KMS-11 (cell line): ENCODE results near the gene CACHD1.

Source experiments
- H2AFZ ChIP-seq: fragments of 200-600 bp; sonication (generic); 2 replicates; pipeline ENCODE4 v1.6.1; 2016; ENCODE audit warnings: antibody characterized with exemption, mixed run types, low read depth
- H3K27ac ChIP-seq: fragments of 200-600 bp; sonication (generic); 2 replicates; pipeline ENCODE4 v1.6.1; 2016; ENCODE audit warnings: mild to moderate bottlenecking, mixed run types
- H3K27me3 ChIP-seq: fragments of 200-600 bp; sonication (generic); 2 replicates; pipeline ENCODE4 v1.6.1; 2017; ENCODE audit warnings: mild to moderate bottlenecking, low read depth, mixed run types, moderate library complexity; ENCODE audit not compliant: insufficient read depth
- H3K36me3 ChIP-seq: fragments of 200-600 bp; sonication (generic); 2 replicates; pipeline ENCODE4 v1.6.1; 2017; ENCODE audit warnings: mild to moderate bottlenecking, mixed run types; ENCODE audit not compliant: insufficient read depth
- H3K4me1 ChIP-seq: fragments of 200-600 bp; sonication (generic); 2 replicates; pipeline ENCODE4 v1.6.1; 2016; ENCODE audit warnings: mild to moderate bottlenecking, low read depth, mixed run types; ENCODE audit not compliant: poor library complexity, severe bottlenecking
- H3K4me2 ChIP-seq: fragments of 200-600 bp; sonication (generic); 2 replicates; pipeline ENCODE4 v1.7.0; 2016; ENCODE audit warnings: mild to moderate bottlenecking, mixed run types
- H3K4me3 ChIP-seq: fragments of 200-600 bp; sonication (generic); IDR thresholded peaks from 2 replicates; pipeline ENCODE4 v1.6.1; 2017; ENCODE audit warnings: low read depth, low read length, mixed read lengths; ENCODE audit not compliant: insufficient read depth
- H3K79me2 ChIP-seq: fragments of 200-600 bp; sonication (generic); 2 replicates; pipeline ENCODE4 v1.6.1; 2016; ENCODE audit warnings: low read depth, mixed run types; ENCODE audit not compliant: insufficient read depth
- H3K9ac ChIP-seq: fragments of 200-600 bp; sonication (generic); 2 replicates; pipeline ENCODE4 v1.6.1; 2016; ENCODE audit warnings: mild to moderate bottlenecking, mixed run types
- H4K20me1 ChIP-seq: fragments of 200-600 bp; sonication (generic); 2 replicates; pipeline ENCODE4 v1.6.1; 2016; ENCODE audit warnings: mild to moderate bottlenecking, mixed run types; ENCODE audit not compliant: insufficient read depth
- CTCF ChIP-seq: fragments of 200-600 bp; sonication (generic); conservative IDR thresholded peaks from 2 replicates; pipeline ENCODE4 v1.6.1; 2017; ENCODE audit warnings: low read depth, mild to moderate bottlenecking, antibody characterized with exemption, low read length, moderate library complexity, mixed read lengths

The CACHD1 gene

GRCh38 chr1:64692911-64693310 is 223.0 kb downstream of the CACHD1 start:
- Histone ChIP-seq H3K79me2 (no peaks in the 10 kb centered on the region), H3K4me3 (no peak overlapping the region), H3K4me2 (no peak overlapping the region), H3K9ac (no peak overlapping the region), H3K27me3 (no peaks in the 10 kb centered on the region), H4K20me1 (no peaks in the 10 kb centered on the region), H3K36me3 (no peaks in the 10 kb centered on the region), H2AFZ (no peak overlapping the region), H3K4me1 (no peaks in the 10 kb centered on the region), H3K27ac (no peak overlapping the region)
- no peak for TF ChIP-seq CTCF

DNA sequence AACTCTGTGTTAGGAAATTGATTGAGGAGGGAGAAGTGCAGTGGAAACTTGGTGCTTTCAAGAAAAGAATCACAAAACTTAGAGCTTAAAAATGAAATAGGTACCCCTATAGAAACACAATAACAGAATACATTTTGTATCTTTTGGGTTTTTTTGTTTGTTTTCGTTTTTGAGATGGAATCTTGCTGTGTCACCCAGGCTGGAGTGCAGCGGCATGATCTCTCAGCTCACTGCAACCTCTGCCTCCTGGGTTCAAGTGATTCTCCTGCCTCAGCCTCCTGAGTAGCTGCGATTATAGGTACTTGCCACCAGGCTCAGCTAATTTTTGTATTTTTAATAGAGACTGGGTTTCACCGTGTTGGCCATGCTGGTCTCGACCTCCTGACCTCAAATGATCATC is 223.5 kb downstream of the CACHD1 start:
- no peaks in the 10 kb centered on the region for H3K27me3 ChIP-seq
- H3K27ac ChIP-seq = no peak overlapping the region
- no peak overlapping the region for H3K9ac ChIP-seq
- no peaks in the 10 kb centered on the region for H3K4me1 ChIP-seq
- no peaks in the 10 kb centered on the region for H3K36me3 ChIP-seq
- no peaks in the 10 kb centered on the region for H3K79me2 ChIP-seq
- TF ChIP-seq CTCF = no peak
- no peak overlapping the region for H3K4me2 ChIP-seq
- no peaks in the 10 kb centered on the region for H4K20me1 ChIP-seq
- H3K4me3 ChIP-seq = no peak overlapping the region
- no peak overlapping the region for H2AFZ ChIP-seq

DNA sequence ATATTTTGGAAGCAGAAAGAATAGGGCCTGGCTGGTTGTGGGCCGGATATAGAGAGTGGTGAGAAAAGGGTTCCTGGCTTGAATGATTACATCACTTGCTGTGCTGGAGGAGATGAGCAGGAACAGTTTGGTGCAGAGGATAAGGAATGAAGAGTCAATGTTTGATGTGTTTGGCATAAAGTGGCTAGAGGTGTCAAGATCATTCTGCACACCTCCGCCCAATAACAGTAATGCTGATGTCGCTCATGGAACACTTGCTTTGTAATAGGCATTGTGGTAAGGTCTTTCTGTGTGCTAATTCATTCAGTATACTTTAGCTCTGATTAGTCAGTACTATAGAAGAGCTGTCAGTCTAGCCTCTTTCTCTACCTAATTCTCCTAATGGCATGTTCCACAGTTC is 226.9 kb downstream of the CACHD1 start:
- TF ChIP-seq CTCF = no peak
- H3K9ac ChIP-seq = no peak overlapping the region
- no peak overlapping the region for H3K4me3 ChIP-seq
- no peaks in the 10 kb centered on the region for H3K4me1 ChIP-seq
- no peak overlapping the region for H3K27ac ChIP-seq
- no peaks in the 10 kb centered on the region for H3K27me3 ChIP-seq
- no peak overlapping the region for H2AFZ ChIP-seq
- H3K79me2 ChIP-seq = no peaks in the 10 kb centered on the region
- no peaks in the 10 kb centered on the region for H4K20me1 ChIP-seq
- H3K36me3 ChIP-seq = no peaks in the 10 kb centered on the region
- H3K4me2 ChIP-seq = no peak overlapping the region

GRCh38 chr1:64699327-64699726 is 229.4 kb downstream of the CACHD1 start:
- Histone ChIP-seq H3K79me2 (no peaks in the 10 kb centered on the region), H3K27me3 (no peaks in the 10 kb centered on the region), H3K4me3 (no peak overlapping the region), H3K4me1 (no peaks in the 10 kb centered on the region), H3K27ac (no peak overlapping the region), H2AFZ (no peak overlapping the region), H3K36me3 (no peaks in the 10 kb centered on the region), H3K4me2 (no peak overlapping the region), H3K9ac (no peak overlapping the region), H4K20me1 (no peaks in the 10 kb centered on the region)
- no peak for TF ChIP-seq CTCF

DNA sequence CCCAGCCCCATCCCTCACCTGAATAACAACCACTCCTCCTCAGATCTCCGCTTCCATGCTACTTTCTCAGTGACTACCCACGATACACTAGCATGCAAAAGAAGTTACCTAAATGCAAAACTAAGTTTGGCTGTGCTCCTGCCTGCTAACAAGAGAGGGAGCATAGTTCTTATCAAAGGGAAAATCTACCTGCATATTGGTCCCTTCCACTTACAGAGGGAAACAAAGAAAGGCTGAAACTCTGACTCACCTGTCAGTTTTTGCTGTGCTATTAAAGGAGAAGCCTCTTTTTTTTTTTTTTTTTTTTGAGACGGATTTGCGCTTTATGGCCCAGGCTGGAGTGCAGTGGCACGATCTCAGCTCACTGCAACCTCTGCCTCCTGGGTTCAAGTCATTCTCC is 231.1 kb downstream of the CACHD1 start:
- Histone ChIP-seq H3K79me2 (no peaks in the 10 kb centered on the region), H4K20me1 (no peaks in the 10 kb centered on the region), H2AFZ (no peak overlapping the region), H3K27ac (no peak overlapping the region), H3K36me3 (no peaks in the 10 kb centered on the region), H3K4me3 (no peak overlapping the region), H3K9ac (no peak overlapping the region), H3K27me3 (no peaks in the 10 kb centered on the region), H3K4me2 (no peak overlapping the region), H3K4me1 (no peaks in the 10 kb centered on the region)
- no peak for TF ChIP-seq CTCF
